Stromal cell of bone marrow (primary cell): Measurements from ENCODE around the gene KCNC3.

Experiments
- DNase-seq: peaks from one replicate; pipeline ENCODE4 v3.0.0-alpha.2; 2012; ENCODE audit warnings: low read depth

Gene KCNC3

GRCh38 chr19:50327461-50328223 lies 1.5 kb downstream of the KCNC3 start:
- DNase-seq: no peak

- DNase-seq: no peak
These were observed 2.2 kb downstream of the KCNC3 start for GRCh38 chr19:50327013-50327412.

DNA sequence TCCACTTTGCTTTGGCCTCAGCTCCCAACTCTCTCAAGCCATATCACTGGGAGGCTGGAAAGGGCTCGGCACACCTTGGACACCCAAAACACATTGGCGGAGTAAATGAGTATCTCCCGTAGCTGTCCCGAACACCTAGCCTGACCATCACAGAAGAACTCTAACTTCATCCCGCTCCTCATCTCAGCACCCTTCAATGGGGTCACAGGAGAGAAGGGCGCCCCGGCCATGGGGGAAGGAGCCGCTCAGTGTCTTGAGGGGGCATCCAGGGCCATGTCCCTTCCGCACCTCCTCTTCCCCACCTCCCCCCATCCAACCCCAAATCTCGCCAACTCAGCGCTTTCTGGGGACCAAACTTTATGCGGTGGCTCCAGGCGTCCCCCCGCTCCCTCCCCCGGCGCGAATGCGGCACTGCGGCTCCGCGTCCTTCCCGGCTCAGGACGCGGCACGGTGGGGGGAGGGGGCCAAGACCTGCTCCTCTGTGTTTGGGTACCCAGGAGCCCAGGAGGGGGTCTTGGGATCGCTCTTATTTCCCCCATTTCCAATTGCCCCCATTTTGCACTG lies 3.0 kb downstream of the KCNC3 start:
- no peak for DNase-seq

GRCh38 chr19:50325310-50326100 lies 3.7 kb downstream of the KCNC3 start:
- no peak for DNase-seq

DNA sequence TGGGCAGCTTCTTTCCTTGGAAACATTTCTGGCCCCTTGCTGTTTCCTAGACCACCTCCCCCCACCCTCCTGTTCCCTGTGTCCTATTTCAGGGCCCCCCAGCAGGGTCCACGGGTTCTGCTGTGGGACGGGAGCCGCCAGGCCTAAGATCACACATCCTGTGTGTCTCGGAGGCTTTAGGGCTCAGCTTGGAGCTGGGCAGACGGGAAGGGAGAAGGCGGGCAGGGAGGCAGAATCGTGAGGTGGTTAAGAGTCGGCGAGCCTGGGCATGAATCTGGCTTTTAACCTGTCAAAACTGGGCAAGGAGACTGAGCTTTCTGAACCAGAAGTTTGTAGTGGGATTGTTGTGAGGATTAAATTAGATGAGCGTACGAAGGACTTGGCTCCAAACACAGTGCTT lies 4.8 kb downstream of the KCNC3 start:
- DNase-seq: no peak

DNA sequence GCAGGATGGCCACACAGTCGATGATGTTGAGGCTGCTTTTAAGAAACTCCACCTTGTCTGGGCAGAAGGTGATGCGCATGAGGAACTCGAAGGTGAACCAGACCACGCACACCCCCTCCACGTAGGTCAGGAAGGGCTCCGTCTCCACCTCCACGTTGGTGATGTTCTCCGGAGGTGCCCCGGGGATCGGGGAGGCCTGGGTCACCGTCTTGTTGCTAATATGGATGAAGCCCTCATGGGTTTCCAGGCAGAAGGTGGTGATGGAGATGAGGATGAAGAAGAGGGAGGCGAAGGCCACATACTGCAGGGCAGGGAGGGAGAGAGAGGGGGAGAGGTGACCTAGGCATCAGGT lies 5.4 kb downstream of the KCNC3 start:
- no peak for DNase-seq

GRCh38 chr19:50322931-50323781 lies 6.0 kb downstream of the KCNC3 start:
- DNase-seq: no peak

DNA sequence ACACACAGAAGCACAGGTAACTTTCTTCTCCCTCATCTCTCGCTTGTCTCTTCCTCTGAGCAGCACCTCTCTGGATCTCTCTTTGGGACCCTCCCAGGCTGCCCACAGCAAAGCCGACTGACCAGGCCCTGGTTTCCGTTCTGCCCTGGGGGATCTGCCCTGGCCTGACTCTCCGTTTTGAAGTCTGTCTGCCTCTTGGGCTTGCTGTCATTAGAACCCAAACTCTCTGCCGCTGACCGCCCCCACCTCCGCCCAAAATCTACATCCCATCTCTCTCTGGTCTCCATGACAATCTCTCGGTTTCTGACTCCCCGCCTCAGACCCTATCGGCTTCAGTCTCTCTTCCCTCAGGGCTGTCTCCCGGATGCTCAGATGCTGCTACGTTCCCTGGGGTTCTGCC lies 6.9 kb downstream of the KCNC3 start:
- DNase-seq: no peak

DNA sequence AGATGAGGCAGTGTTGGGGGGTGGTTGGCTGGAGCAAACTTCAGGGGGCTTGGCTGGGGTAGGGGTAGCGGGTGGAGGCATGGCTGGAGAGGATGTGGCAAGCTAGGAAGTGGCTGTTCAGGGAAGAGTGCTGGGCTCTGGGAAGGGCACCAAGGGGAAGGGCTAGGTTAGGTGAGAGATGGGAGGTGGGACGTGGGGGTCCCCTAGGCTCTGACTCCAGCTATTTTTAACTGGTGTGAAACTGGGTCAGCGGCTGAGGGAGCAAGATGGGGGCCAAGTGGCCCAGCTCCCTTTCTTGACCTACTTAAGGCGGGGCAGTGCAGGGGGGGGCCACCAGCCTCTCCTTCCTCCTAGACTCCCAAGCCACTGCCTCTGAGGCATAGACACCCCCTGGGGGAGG lies 7.3 kb downstream of the KCNC3 start:
- DNase-seq: no peak

- DNase-seq: no peak
These were observed 8.6 kb downstream of the KCNC3 start for GRCh38 chr19:50320596-50320995.

DNA sequence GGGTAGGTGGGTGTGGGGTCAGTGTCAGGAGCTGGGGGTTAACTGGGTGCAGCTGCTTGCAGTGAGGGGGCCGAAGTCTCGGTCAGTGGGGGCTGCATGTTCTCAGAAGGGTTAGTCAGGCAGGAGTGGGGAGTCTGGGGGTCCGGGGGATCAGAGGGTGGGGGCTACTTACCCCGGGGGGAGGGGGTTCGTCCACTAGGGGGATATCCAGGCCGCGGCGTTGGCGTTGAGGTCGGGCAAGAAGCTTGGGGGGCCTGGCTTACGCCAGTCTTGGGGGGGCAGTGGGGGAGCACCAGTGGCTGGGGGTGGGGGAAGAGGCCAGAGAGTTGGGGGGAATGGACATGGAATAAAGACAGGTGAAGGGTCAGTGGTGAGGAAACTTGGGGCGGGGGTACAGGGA lies 9.1 kb downstream of the KCNC3 start:
- no peak for DNase-seq

GRCh38 chr19:50319156-50319555 lies 10.0 kb downstream of the KCNC3 start:
- no peak for DNase-seq

DNA sequence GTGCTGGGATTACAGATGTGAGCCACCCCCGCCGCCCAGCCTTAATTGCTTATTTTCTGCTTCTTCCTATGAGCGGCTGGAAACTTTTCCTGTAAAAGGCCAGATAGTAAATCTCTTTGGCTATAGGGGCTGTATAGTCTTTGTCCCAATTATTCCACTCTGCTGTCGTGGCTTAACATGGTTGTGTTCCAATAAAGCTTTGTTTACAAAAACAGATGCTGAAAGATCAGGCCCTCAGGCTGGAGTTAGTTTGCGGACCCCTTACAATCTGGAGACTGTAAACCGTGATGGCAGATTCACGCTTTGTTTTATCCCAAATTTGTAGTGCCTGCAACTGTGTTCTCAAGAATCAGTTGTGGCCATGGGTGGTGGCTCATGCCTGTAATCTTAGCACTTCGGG lies 10.7 kb downstream of the KCNC3 start:
- DNase-seq: no peak

- no peak for DNase-seq
These were observed 12.1 kb downstream of the KCNC3 start for GRCh38 chr19:50317115-50317514.

GRCh38 chr19:50315773-50316448 lies 13.3 kb downstream of the KCNC3 start:
- DNase-seq: no peak

GRCh38 chr19:50314724-50315708 lies 14.2 kb downstream of the KCNC3 start:
- DNase-seq: no peak

DNA sequence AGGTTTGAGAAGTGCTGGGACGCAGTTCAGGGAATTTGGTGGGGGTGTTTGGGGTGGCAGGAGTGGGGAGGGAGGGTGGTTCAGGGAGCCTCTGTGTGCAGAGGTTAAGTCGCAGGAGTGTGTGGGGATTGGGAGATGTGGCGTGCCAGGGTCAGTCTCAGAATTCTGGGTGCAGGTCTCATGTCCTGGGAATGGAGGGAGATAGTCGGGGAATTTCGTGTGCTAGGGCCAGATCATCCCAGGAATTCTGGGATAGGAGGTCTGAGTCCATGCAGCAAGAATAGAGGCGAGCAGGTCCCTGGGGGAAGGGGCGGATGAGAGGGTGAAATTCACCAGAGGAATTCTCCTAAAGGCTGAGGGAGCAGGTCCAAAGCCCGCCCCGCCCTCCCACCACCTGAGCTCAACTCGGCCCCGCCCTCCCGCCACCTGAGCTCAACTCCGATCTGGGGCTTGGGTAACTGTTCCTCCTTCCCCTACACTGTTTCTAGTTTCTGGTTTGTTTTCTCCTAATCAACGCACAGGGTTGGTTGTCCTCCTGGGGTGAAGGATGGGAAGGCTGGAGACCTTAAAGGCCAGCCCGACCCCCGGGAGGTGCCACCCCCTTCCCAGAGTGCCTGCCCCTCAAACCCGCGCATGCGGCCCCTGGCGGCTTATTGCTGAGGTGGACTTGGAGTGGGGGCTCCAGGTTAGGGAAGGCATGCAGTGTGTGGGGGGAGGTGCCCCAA lies 15.2 kb downstream of the KCNC3 start:
- DNase-seq: no peak

GRCh38 chr19:50312967-50313811 lies 16.0 kb downstream of the KCNC3 start:
- DNase-seq: no peak
